Stimulated activated CD8-positive, alpha-beta memory T cell treated with anti-CD3 and anti-CD28 coated beads, Interleukin-15, amount 100 ng/mL, for 1 hour (primary cell): Measurements from ENCODE around the gene PDE9A.

ENCODE experiments used
- DNase-seq: peaks from one replicate; pipeline ENCODE4 v3.0.0-alpha.2; 2020; ENCODE audit warnings: low read depth

The PDE9A gene

DNA sequence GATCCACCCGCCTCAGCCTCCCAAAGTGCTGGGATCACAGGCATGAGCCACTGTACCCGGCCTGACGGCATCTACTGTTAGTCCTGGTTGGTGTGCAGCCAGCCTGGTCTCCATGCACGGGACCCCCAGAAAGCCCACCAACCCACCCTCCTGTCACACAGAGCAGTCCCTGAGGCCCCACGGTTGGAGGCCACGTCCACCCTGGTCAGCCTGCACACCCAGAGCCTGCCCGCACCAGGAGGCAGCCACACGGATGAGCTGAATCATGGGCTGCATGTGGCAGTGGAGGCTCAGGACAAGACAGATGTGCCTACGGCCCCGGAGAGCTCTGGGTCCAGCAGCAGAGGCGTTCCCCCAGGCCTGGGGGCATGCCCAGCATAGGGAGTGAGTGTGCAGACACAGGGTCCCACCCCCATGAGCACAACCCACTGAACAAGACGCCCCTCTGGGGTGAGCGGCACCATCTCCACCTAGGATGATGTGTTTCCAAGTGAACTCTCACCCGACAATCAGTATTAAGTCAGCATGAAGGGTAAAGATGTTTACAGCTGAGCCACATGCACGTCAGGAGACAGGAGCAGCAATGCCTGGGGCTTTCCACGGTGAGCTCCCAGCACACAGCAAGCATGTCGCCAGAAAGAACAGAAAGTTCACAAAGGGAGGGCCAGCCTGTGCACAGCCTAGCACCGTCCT lies 123.8 kb downstream of the PDE9A start:
- no peak for DNase-seq

DNA sequence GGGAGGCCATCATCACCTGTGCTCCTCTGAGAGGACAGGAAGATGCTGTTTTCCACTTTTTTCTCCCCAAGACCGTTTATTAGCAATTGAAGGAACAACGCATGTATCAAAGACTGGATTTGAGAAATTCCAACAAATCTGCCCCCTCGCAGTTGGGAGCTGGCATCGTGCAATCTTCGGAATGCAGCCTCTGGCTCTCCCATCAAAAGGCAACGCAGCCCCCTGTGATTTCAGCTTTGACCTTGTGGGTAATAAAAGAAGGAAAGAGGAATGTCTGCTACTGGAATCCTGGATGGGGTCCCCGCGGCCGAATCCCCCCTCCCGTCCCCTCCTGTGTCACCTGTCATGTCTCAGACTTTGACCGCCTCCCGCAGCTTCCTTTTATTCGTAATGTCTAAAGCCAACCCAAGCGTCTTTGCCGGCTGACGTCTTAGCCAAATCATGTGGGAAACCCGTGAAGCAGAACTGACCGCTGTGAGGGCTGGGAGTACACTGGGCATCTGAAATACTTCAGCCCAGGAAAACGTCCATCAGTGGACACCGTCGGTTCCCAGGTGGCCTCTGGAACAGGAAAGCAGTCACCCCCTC lies 124.4 kb downstream of the PDE9A start:
- no peak for DNase-seq

DNA sequence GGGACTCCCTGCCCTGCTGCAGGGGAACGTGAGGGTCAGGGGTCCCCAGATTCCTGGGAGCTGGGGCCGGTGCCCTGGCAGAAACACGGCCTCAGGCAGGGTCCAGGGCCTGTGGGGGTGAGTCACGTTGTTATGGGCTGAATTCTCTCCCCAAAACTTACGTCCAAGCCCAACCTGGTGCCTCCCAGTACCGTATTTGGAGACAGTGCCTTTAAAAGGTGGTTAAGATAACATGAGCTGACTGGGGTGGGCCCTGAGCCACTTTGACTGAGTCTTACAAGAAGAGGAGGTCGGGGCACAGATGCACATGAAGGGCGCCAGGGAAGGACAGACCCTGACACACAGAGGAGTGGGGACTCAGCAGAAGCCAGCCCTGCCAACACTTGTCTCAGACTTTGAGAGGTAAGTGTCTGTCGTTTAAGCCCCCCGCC lies 126.0 kb downstream of the PDE9A start:
- DNase-seq = no peak

DNA sequence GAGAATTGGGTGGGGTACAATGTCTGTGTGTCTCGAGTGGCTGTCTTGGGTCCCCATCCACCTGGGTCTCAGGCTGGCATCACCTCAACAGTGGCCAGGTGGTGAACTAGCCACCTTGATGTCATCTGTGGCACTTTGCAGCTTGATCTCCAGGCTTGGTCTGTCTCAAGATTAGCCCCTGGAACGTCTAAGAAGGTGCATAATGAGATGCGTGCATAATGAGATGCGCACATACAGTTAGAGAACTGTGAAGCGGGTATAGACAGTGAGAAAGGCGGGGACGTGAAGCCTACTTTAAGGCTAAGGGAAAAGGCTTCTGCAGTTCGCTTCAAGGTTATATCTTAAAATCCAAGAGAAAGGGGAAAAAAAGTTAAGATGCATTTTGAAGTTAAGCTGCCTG lies 127.2 kb downstream of the PDE9A start:
- no peak for DNase-seq

DNA sequence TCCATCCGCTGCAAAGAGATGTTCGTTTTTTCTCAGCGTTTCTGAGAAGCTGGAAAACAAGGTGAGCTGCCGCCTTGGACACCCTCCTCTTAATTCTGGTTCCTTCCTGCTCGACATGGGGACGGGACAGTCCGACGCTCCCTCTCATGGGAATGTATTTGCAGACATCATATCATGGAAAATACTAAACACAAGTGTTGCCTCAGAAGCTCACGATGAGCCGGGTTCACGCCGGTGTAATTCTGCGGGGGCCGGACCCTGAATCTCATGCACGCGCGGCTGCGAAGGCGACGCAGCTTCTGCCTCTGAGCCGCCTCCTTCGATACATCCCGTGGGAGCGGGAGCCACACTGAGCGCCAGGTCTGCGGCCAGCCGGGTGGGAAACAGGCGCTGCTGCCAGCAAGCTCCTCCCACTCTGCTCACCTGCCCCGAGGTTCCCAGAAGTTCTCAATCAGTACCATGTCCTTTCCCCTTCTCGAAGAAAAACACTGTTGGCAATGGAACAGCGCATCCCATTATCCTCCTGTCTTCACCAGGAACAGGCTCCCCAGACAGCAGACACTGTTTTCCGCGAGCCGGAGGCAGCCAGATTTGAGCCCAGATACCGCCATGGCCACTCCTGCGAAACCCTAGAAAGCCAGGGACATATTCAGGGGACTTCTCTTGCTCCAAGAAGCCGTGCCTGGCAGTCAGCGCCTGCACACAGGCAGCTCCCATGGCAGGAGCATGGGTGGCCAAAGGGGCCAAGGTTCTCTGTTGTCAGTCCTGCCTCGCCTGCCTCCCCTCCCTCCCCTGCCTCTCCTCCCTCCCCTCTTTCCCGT lies 127.9 kb downstream of the PDE9A start:
- DNase-seq = no peak

DNA sequence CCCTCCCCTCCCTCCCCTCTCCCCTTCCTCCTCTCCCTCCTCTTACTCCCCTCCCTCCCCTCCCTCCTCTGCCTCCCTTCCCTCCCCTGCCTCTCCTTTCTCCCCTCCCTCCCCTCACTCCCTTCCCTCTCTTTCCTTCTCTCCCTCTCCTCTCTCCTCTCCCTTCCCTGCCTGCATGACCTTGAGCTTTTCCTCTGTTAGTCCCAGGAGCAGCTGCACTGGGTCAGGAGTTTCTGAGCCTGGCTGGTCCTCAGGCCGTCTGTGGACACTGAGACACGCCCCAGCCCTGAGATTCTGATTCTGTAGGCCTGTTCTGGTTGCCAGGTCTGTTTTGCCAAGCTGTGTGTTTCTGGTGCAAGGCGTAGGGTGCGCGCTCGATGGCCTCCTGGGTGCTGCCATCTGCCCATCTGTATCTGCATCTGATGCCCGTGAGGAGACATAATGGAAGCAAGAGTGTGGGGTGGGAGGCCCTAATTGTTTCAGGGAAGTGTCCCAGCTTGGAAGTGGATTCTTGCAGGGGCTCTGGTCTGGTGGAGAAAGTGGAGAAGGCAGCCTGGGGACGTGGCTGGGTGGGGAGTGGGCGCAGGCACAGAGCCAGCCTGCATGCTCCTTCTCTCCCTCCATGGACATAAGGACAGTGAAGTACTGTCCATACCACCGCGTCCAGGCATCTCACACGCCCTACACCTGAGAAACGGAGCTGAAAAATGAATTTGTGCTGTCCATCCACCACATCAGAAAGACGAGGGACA lies 128.7 kb downstream of the PDE9A start:
- no peak for DNase-seq

DNA sequence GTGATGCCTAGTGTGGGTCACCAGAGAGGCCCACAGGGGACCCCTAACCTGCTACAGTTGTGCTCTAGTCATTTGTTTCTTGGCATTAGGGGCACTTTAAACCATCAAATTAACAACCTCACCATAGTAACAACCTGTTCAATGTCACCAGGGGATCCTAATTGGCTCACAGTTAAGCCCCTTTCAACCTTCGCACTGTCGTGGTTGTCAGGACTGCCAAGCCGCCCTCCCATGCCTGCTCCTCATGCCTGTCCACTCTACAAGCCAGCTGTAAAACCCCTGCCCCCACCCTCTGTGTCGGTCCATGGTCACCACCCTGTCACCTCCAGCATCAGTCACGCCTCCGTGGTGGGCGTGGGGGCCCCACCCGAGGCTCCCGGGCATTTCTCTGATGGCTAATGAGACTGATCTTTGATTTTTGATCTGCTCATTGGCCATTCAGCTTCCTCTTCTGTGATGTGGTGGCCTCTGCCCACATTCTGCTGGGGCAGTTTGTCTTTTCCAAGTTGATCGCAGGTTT lies 129.4 kb downstream of the PDE9A start:
- DNase-seq = no peak

DNA sequence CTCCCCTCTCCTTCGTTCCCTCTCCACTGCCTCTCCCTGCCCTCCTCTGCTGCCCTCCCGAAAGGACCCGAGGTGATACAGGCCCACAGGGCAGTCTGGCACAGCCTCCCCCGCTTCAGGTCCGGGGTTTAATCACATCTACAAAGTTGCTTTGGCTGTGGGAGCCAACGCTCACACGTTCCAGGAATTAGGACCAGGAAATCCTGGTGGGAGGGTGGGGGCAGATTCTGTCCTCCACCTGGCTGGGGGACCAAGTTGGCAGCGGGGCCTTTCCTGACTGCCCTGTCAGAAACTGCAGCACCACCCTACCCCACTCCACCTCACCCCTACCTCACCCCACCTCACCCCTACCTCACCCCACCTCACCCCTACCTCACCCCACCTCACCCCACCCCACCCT lies 130.9 kb downstream of the PDE9A start:
- no peak for DNase-seq

DNA sequence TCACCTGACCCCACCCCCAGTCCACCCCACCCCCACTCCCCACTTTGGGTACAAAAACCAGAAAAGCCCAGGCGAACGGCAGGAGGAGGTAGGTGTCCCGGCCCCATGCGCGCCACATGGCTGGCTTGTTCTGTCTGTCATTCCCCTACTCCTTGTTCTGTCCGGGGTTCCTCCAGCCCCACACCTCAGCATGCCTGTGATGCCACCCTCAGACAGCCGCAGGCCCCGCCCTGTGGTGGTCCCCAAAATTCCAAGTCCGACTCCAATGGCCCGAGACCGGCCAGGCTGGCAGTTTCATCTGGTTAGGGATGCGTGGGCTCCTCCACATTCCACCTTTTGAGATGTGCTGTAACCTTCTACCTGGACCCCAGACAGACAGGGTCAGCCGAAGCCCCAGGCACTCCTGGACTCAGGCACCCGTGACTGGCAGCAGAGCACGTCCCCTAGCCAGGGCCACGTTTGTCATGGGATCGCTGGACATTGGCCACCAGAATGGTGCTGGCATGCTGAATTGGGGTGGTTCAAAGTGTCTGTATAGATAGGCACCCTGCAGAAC lies 131.6 kb downstream of the PDE9A start:
- DNase-seq = no peak

DNA sequence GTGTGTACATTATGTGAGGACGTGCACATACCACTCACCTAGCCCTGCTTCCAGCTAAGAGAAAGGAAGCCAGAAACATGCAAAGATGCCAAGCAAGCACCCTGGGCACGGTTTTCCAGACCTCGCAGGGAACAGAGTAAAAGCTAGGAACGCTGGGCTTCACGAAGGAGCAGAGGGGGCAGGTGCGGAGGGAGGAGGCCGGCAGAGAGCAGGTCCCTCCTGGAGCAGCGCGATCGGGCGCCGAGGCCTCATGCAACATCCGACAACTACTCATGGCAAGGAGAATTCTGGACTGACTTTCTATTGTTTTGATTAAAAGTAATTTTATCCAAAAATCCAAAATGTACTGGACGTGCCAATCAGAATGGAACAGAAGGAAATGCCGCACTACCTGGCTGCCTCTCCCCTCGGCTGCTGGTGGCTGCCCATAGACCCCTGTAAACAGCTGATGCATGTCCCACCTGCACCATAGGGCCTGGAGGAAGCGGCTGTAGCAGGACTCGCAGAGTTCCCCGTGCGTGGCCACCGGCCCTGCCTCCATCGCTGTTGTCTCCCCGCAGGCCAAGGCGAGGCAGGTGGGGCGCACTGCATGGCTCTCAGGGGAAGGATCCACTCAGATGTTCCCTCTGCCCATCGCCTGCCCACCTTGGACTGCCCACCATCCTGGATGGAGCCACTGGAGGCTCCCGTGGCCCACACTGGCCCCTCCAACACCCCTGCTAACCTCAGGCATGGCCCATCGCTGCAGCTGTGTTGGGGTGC lies 132.4 kb downstream of the PDE9A start:
- no peak for DNase-seq

DNA sequence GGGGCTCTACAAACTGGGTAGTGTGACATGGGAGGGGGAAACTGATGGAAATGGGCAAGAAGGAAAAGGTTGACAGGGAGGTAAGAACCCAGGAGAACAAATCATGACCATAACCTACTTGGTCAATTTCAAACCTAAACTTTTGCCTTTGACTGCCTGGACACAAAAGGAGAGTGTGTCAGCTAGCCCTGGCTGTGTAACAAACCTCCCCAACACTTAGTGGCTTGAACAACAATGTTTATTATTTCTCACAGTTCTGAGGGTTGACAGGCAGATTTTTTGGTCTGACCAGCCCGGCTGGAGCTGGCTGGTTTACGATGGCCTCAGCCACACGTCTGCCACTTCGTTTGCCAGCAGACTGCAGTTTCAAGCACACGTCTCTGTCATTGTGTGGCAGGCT lies 133.5 kb downstream of the PDE9A start:
- no peak for DNase-seq

DNA sequence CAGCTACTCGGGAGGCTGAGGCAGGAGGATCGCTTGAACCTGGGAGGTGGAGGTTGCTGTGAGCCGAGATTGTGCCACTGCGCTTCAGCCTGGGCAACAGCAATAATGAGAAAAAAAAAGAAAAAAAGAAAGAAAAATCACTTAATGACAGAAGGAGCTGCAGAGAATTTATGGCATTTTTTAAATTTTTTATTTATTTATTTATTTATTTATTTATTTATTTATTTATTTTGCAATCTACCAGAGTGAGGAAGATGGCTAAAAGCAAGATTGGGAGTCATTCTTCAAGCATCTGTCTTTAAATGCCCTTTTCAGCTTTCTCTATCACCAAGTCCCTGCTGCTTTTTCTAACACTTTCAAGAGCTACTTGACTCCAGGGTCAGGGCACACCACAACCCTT lies 134.2 kb downstream of the PDE9A start:
- DNase-seq = no peak

DNA sequence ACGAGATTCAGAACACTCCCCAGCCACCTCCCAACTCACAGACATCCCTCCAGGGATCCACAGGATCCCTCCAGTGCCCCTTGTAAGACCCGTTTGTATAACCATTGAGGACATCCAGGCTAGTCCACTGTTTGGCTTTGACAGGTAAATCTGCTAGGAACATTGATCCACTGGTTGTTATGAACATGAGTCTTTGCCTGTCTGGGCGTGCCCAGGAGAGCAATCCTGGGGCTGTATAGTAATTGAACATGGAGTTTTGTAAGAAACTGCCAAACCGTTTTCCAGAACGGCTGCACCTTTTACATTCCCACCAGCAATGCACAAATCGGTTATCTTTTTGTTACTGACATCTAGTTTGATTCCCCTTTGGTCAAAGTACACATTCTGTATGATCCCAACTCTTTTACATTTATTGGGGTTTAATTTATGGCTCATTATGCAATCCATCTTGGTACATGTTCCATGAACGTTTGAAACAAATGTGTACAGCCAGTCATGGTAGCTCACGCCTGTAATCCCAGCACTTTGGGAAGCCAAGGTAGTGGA lies 137.2 kb downstream of the PDE9A start:
- DNase-seq = no peak

DNA sequence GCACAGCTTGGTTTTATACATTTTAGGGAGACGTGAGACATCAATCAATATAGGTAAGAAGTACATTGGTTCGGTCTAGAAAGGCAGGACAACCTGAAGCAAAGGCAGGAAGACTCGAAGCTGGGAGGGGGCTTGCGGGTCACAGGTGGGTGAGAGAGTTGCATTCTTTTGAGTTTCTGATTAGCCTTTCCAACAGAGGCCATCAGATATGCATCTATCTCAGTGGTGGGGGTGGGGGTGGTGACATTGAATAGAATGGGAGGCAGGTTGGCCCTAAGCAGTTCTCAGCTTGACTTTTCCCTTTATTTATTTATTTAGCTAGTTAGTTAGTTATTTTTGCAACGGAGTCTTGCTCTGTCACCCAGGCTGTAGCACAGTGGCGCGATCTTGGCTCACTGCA lies 140.4 kb downstream of the PDE9A start:
- DNase-seq = no peak

DNA sequence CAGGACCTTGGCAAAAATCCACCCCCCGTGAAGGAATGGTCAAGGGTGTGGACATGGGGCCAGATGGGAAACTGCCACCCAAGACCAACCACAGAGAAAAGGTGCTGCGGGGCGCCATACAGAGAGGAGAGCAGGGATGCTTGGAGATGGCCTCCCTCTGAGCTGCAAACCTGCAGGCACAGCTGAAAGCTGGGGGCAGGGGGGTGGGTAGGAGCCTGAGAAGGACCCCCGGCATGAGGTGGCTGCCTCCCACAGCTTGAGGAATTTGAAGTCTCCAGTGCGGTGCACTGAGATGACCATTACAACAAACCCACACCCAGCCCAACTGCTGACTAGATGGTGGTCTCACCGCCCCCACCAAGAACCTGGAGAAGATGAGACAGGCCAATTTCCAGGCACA lies 141.1 kb downstream of the PDE9A start:
- no peak for DNase-seq

DNA sequence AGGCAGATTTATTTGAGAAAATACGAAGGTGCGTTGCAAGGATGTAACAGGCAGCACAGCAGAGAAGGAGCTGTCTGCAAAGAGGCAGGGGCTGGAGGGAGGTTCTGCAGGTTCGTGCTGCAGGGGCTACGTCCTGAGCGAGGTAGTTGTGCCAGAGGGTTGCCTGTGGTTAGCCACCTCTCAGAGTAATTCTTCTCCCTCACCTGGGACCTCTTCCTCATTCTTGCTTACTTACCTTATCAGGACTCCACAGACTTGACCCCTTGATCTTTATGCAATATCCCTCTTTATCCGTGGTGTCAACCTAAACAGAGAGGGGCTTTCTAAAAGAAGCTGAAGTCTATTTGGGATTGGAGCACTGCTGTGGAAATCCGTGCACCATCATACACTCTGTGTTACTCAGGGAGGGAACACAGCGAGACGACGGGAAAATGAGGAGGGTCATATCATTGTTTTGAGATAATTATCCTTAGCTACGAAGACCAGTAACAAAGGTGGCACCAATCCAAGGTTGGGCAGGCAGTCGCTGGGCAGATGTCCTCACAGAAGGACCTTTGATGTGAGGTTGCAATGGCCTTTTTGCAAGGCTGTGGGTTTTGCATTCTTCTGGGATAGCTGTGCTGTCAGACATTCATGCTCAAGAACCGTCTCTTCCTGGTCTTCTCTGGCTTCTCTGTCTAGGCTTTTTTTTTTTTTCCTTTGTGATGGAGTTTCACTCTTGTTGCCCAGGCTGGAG lies 143.1 kb downstream of the PDE9A start:
- no peak for DNase-seq

DNA sequence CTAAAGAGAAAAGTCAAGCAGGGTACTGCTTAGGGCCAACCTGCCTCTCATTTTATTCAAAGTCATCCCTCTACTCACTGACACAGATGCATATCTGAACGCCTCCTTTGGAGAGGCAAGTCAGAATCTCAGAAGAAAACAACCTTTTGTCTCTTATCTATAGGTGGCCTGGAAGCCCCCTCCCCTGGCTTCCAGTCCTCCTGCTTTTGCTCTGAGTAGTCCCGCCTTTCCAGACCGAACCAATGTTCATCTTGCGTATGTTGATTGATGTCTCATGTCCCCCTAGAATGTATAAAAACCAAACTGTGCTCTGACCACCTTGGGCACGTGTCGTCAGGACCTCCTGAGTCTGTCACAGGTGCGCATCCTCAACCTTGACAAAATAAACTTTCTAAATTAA lies 144.1 kb downstream of the PDE9A start:
- no peak for DNase-seq

DNA sequence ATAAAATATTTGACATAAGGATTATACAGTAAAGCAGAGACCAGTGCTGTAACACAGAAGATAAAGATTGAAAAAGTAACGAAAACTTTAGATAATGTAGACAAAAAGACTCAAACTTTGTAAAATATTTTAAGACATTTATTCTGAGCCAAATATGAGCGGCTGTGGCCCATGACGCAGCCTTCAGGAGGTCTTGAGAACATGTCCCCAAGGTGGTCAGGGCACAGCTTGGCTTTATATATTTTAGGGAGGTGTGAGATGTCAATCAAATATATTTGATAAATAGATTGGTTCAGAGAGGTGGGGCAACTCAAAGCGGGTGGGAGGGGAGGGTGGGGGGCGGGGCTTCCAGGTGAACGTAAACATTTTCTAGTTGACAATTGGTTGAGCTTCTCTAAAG lies 144.7 kb downstream of the PDE9A start:
- no peak for DNase-seq

DNA sequence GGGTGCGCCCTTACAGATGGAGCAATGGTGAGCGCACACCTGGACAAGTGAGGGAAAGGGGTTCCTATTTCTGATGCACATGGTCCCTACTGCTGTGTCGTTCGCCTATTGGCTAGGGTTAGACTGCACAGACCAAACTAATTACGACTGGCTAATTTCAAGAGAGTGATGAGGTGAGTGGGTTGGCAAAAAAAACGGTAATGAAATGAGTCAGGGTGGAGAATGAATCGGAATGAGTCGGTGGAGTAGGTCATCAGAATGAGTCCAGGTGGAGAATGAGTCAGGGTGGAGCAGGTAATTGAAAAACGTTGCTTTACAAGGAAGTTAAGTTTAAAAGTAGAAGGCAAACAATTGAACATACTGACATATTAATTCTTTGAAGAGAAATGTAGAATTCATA lies 146.1 kb downstream of the PDE9A start:
- DNase-seq = no peak

DNA sequence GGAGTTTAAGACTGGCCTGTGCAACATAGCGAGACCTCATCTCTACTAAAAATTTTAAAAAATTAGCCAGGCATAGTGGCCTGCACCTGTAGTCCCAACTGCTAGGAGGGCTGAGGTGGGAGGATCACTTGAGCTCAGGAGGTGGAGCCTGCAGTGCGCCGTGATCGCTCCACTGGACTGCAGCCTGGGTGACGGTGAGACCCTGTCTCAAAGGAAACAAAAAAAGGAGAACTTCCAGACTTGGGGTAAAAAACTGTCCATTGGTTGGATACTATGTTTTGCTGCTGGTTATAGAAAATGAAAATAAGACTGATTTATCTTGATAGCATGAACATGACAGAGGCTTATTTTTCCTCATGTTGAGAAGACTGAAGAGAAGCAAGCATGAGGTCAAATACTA lies 146.5 kb downstream of the PDE9A start:
- DNase-seq = no peak
